ENCODE measurements around the gene SUPT4H1.

The SUPT4H1 gene

DNA sequence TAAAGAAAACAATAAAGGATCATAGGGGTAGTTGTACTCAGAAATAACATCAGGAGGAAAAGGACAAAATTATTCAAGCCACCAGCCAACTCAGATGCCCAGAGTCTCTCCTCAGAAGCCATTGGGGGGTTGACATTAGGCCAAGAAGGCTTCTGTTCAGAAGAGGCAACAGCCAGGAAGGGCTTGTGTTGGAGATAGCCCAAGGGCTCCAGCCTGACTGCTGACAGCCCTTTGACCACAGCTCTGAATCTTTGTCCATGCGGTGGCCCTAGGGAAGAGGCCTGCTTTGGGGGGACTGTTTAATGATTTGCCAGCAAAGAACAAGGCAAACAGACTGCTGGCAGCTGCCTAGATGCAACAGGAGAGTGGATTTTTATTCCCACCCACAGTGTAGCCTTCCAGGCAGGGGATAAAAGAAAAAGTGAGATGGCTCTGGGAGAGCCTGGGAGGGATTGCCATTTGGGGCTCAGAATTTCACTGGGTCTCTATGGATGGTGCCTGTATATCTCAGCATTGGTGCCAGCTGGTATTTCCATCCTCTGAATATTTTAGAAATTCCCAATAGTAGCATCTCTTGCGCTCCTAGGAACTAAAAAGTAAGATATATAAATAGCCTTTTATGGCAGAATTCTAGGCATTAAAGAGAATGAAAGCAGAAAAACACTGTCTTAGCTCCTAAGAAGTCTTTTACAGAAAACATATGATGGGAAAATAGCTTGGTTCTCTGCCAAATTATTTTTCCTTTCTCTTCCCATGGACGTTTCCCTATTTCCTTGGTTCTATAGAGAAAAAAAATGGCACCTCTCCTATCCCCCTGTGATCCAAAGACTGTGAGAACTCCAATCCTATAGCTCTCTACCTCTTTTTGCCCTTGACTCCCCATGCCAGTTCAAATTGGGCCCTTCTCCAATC, 29.4 kb upstream of the SUPT4H1 start:
- in situ Hi-C loops (cut with MboI; ENCODE audit: low sequenced_read_pairs) = no loop called here

DNA sequence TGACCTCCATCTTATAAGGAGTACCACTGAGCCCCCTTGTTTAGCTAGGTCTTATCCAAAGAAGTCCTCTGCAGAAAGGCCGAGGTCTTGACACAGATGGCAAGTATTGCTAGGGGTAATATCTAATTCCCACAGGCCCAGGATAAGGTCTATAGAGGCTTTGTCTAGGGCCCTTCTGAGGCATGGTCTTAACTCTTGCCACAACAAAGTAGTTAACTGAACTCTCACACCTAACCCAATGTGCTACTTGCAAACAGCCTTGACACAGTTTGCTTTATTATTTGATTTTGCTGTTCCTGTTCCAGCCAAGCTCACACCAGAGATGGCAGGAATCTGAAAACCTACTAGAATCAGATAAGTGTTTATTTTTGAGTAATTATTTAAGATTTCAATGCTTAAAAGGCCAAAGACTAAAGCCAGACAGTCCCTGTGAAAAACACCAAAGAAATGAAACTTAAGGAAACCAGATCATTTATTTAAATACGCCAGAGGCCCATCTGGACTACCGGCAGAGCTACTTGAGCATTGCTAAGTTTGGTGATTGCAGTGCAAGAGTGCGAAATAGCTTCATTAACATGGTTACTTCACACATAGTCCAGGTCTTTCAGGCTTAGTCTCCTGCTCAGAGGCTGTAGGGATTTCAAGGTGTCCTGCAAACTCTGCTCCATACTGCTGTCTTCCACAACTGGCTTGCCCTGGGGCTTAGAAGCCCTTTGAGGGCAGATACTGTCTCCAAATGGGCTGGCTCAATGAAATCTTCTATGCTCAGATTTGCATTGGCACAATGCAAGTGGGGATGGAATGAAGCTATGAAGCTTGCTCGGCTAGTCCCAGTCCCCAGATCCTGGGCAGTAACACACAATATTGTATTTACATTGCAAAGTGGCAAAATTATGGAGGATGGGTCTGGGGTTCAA, 28.5 kb upstream of the SUPT4H1 start:
- in situ Hi-C loops (cut with MboI; ENCODE audit: low sequenced_read_pairs) = no loop called here

DNA sequence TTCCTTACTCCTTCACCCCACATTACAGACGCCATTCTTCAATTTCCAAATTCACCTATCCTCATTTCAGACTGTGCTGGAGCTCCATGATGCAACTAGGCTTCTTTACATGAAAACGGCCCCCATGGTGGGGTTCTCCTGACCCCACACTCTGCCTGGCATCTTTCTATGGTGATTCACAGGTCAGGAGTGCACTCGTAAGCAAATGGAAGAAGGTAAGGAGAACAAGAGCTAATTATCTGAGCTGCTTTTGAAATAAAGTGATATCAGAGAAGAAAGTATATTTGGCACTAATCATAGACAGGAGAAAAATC, 27.5 kb upstream of the SUPT4H1 start:
- in situ Hi-C loops (cut with MboI; ENCODE audit: low sequenced_read_pairs) = no loop called here

DNA sequence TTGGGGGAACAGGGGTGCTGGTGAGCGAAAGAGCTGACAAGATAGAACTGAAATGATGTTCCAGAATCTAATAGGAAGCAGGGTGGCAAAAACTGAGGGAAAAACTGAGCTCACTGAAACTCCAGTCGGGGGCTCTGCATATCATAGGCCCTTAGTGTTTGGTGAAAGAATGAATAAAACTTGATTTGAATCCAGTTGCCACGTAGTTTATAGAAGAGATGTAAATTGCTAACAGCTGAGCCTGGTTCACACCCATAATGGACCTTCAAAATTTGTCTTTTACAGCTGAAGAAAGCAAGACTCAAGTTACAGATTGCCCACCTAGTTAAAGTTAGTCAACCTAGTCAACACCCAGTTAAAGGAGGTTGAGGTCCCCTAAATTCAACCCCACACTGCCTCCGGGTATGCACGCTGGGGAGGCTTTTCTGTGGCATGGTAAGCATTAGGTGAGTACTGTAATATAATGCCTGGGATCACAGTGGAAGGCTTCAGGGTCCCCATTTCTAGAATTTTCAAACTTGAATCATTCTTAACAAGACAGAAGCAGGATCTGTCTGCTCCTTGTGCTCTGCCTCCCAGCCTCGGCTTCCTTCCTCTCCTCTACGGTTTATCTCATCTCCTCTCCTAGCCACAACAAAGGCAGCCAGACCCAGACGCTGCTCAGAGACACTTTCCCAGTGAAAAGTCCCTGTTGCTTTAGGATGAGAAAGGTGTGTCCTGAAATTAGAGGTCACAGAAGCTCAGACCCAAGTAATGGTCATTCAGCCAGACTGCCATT, 26.9 kb upstream of the SUPT4H1 start:
- in situ Hi-C loops (cut with MboI; ENCODE audit: low sequenced_read_pairs) = no loop called here

DNA sequence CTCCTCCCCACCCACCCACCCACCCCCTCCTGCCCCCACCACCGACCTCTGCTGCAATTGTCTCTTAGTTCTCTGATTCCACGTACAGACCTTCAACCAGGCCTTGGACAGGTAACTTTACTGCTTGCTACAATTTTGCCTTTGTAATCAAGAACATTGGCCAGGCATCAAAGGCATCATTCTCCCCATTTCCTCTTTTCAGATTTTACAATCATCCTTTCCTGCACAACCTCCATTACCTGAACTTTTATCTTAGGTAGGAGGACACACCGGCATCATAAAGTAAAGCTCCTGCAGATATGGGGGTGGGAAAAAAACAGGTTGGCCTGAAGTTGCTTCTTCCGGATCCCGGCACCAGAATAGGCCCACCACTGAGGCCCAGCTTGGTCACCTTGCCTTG, 25.7 kb upstream of the SUPT4H1 start:
- in situ Hi-C loops (cut with MboI; ENCODE audit: low sequenced_read_pairs) = no loop called here

DNA sequence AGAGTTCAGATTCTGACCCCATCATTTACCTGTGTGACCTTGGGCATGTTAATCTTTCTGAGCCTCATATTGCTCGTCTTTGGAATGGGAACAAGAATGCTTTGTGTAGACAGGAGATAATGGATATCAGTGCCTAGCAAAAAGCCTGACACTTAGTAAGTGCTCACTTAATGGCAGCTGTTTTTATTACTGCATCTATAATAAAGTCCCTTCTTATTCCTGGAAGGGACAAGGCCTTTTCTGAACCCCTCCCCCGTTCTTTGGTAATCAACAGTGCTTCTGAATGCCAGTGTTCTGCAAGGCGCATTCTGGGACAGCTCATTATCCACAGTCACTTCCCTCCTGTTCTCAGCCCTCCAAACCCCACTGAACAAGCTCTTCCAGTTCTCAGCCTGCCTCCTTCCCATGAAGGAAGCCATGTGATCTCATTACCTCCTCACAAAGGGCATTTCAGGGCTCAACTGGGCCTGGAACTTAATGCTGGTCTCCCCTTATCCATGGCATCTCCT, 25.1 kb upstream of the SUPT4H1 start:
- in situ Hi-C loops (cut with MboI; ENCODE audit: low sequenced_read_pairs) = no loop called here

DNA sequence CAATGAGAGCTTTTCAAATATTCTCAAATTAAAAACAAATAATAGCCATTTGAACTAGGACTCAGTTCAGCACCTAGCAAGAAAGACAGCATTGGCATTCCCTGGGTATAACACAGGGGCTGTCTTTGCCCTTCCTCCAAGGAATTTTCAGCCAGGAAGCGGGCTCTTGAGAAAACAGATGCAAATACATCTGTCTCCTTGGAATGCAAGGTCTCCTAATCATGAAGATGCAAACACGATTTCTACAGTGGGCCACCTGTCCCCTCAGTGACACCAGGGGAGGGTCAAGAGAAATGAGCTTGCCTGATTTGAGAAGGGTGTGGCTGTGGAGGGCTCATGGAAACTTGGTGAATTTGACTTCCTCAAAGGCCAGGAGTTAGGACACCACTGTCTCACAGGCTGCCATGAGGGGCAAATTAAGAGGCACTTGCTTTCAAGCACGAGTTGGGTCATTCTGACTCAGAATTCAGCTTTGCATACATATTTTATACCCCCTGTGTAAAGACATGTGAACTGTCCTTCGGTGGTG, 24.5 kb upstream of the SUPT4H1 start:
- in situ Hi-C loops (cut with MboI; ENCODE audit: low sequenced_read_pairs) = no loop called here

DNA sequence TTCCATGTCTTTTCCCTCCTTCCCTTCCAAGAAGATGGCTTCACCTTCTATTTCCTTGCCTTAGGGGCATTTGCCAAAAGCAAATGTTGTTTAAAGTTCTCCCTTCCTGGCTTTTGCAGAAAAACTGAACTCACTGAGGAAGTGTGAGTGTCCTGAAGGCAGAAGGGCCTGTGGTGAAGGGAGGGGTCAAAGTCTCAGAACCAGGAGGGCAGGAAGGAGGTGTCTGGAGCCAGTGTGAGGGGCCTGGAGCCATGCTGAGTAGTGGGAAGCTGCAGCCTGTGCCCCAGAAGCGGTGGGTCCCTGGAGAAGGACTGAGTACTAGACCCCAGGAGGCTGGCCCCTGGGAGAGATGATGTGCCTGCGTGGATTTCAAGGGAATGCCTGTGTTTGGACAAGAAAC, 23.8 kb upstream of the SUPT4H1 start:
- in situ Hi-C loops (cut with MboI; ENCODE audit: low sequenced_read_pairs) = no loop called here

DNA sequence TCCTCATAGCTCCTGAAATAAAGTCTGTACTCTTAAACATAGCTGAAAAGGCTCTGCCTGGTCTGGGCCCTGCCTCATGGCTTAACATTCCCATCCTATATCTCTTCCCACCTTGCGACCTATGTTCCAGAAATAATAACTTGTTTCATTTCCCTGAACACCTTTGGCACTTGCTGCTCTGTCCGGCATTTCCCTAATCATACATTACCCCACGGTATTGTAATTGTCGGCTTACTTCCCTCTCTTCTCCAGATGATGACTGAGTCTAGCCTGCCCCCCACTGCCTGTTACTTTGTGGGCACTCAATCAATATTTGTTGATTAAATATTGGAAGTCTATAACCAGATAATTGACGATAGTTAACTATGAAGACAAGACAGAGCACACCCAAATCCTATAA, 23.3 kb upstream of the SUPT4H1 start:
- in situ Hi-C loops (cut with MboI; ENCODE audit: low sequenced_read_pairs) = no loop called here

DNA sequence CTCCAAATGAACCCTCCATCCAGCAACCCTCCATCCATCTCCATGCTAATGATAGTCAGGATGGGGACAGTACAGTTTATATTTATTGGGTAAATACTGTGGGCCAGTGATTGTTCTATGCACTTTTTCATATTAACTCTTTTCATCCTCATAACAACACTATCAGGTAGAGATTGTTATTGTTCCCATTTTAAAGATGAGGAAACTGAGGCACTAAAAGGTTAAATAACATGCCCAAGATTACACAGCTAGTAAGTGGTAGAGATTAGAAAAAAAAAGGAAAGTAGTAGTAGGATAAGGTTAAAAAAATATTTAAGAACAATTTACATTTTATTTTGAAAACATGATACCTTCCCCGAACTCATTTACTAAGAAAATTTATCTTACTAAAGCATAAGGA, 21.9 kb upstream of the SUPT4H1 start:
- in situ Hi-C loops (cut with MboI; ENCODE audit: low sequenced_read_pairs) = no loop called here

DNA sequence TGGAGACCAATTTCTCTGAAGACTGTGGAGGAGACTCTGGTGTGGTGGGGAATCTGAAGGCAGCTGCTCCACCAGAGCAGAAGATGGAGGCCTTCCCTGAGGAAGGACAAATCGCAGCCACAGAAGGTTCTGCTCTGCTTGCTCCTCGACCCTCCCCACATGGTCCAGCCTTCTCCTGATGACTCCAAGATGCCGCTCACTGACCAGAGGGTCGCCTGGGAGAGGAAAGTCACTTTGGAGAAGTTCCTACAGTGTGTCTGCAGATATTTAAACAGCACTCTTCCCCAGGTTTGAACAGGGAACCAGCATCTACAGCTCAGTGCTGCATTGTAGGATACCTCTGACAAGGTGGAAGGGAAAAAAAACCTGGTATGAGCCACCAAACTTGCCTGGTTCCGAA, 21.0 kb upstream of the SUPT4H1 start:
- in situ Hi-C loops (cut with MboI; ENCODE audit: low sequenced_read_pairs) = no loop called here

DNA sequence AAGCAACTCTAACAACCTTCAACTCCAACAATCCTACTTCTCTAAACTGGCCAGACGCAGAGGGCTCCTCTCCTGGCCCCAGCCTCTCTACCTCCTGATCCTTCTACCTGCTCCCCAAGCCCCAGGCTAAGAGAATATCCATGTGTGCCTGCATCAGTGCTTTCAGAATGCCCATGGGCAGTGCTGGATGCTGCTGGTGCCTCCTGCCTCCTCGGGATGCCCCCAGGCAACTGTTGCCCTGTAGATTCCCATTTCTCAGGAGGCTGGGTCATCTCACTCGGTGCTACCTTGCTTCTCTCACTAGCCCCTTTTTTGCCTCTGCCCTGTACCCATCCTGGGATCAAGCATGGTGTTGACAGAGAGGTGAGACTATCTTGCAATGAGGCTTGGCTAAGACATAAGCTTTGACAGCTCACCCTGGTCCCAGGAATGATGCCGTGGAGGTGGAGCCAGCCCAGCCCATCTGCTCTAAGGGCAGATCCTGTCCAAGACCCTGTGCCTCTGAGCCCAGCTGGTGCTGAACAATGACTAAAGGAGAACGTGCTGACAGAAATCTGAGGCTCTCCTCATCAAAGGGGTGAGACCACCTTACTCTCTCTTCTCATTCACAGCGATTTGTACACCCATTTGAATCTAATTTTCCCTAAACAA, 19.4 kb upstream of the SUPT4H1 start:
- in situ Hi-C loops (cut with MboI; ENCODE audit: low sequenced_read_pairs) = no loop called here

DNA sequence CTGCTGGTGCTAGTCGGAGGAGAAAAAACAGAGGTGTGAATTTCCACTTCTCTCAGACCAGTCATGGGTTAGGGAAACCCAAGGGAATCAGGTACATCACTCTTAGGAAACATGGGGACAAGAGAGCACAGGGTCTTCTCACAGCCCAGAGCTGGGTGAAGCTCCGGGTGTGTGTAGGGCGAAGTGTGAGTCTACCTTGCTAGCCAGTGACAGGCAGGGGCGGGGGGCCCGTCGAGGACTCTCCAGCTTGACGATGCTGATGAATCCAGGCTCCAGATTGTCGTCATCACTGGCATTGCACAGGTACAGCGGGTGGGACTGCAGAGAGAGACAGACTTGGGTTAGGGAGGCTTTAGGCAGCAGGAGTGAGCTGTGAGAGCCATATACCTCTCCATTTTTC, 18.7 kb upstream of the SUPT4H1 start:
- in situ Hi-C loops (cut with MboI; ENCODE audit: low sequenced_read_pairs) = no loop called here

DNA sequence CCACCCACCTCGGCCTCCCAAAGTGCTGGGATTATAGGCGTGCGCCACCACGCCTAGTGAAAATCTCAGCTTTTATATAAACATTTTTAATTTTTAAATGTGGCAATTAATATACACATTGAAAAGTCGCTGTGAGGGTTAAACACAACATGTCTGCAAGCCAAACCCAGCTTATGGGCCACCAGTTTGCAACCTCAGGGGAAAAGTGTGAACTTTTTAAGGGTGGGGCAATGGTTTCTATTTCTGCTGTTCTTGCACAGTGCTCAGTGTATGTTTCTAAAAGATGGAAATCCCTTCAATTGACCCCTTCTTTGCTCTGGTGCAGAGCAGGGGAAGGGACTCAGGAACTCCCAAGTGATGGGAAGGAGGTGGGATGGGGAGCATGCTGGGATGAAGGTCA, 18.3 kb upstream of the SUPT4H1 start:
- in situ Hi-C loops (cut with MboI; ENCODE audit: low sequenced_read_pairs) = no loop called here

DNA sequence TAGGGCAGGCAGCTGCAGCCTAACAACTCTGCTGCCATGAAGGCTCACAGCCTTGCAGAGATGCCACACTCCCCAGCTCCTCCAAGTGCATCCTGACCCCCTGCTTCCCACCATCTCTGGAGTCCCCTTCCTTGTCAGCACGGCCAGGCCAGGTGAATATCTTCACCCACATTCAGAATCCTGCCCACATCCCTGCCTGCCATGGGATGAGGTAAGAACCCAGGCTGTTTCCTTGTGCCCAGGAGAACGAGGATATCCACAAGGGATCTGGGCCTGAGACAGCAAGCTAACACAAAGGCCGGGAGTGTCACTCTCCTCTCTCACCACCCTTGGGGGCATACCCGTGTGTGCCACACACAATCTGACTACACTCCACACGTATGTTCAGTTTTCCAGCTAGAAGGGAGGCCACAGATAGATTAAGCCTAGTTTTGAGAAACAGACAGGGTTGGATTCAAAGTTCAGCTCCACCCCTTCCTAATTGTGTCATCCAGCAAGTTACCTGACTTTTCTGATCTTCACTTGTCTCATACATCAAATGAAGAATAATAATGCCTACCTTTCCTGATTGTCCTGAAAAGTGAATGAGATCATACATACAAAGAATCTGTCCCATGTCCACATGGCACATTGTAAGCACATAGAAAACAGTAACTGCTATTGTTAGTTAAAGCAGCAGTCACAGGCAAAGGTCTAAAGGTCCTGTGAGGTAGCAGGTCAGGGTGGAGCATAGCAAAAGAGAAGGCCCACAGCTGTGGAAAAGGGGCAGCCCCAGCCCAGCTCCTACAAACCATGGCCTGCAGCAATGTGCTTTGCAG, 17.4 kb upstream of the SUPT4H1 start:
- in situ Hi-C loops (cut with MboI; ENCODE audit: low sequenced_read_pairs) = no loop called here

DNA sequence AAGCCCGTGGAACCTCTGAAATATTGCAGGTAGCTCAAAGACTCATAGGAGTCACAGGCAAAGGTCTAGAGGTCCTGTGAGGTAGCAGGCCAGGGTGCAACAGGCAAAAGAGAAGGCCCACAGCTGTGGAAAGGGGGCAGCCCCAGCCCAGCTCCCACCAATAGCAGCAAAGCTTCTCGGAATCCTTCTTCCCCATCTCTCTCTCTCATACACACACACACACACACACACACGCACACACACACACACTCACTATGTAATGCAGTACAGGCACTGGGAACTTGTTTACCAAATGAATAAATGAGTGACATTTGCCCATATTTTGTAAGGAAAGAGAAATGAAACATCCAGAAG, 16.8 kb upstream of the SUPT4H1 start:
- in situ Hi-C loops (cut with MboI; ENCODE audit: low sequenced_read_pairs) = no loop called here

DNA sequence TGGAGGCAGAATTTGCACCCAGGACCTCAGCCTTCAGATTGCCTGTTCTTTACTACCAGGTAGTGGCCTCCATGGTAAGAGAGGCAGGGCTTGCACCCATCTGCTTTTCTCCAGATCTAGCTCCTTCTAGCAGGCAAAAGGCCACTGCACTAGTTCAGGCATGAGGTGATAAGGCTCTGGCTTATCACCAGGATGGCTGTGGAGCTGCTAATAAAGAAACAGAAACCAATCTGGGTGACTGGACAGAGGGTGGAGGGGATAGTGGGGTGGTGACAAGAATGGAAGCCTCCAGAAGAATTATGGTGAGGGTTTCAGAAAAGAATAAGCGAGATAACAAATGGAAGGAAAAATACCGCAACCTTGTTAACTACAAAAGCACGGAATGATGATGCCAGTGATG, 15.5 kb upstream of the SUPT4H1 start:
- in situ Hi-C loops (cut with MboI; ENCODE audit: low sequenced_read_pairs) = no loop called here

DNA sequence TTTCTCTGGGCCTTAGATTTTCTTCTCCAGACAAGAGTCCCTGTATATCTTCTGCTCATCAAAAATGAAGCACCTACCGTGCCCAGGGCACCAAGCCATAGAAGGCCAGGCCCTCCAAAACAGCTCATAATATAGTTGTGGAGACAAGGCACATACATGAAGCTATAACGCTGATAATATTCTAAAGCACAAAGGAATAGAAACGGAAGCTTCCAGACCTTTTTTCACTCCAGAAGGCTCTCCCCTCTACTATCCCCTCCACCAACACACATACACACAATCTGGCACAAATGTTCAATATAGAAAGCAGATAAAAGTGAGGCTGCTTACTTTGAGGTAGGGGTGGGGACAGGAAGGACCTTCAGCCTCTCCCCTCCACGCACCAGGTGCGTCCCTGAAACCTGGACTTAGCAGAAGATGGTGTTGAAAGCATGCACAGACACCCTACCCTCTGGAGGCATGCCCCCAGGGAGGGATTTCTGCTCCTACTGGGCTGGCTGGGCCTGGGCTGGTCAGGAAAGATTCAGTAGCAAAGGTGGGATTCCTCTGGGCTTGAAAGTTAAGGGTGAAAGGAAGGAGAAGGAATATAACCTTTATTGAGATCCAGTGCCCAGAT, 14.1 kb upstream of the SUPT4H1 start:
- in situ Hi-C loops (cut with MboI; ENCODE audit: low sequenced_read_pairs) = no loop called here

Data from HL-60/S4 (cell line).